Measurements from ENCODE around the gene XAF1. TPM values are rescaled to one million over a fixed set of nuclear protein-coding genes. Genes with fewer than 3 reads are reported as not detected.

The XAF1 gene
- total and polyA plus RNA-seq, 10 of the 15 experiments (the other 5 are each of a cell fraction or from before 2014, with no cell fraction given): 16.3 to 59.1 (median 44.6) TPM

GRCh38 chr17:6789146-6789545 is 33.3 kb downstream of the XAF1 start (continued):
- TF ChIP-seq ZBTB11 (CRISPR knock-in tag; IDR thresholded peaks at IDR 0.05) (no peak), TAF1 (IDR thresholded peaks at IDR 0.05; ENCODE audit: borderline replicate concordance, low read depth, low read length) (no peak), STAT3 (IDR thresholded peaks at IDR 0.05; ENCODE audit: low read depth, low read length) (no peak), CBFB (IDR thresholded peaks at IDR 0.05; ENCODE audit: low read depth) (no peak), SUPT20H (IDR thresholded peaks at IDR 0.05; ENCODE audit: borderline replicate concordance, control insufficient read depth, low read depth, low read length) (no peak)
- TF ChIP-seq, protein P1, sequence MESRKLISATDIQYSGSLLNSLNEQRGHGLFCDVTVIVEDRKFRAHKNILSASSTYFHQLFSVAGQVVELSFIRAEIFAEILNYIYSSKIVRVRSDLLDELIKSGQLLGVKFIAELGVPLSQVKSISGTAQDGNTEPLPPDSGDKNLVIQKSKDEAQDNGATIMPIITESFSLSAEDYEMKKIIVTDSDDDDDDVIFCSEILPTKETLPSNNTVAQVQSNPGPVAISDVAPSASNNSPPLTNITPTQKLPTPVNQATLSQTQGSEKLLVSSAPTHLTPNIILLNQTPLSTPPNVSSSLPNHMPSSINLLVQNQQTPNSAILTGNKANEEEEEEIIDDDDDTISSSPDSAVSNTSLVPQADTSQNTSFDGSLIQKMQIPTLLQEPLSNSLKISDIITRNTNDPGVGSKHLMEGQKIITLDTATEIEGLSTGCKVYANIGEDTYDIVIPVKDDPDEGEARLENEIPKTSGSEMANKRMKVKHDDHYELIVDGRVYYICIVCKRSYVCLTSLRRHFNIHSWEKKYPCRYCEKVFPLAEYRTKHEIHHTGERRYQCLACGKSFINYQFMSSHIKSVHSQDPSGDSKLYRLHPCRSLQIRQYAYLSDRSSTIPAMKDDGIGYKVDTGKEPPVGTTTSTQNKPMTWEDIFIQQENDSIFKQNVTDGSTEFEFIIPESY (IDR thresholded peaks at IDR 0.05): no peak

GRCh38 chr17:6793748-6794493 is 38.1 kb downstream of the XAF1 start:
- CTCF ChIA-PET: no interaction called here
- ATAC-seq (no peak), FAIRE-seq (no peak), DNase-seq (ENCODE audit: low read depth, low spot score) (no peak)
- RAD21 ChIA-PET (ENCODE audit: unreplicated experiment): no interaction called here
- WGBS (ENCODE audit: insufficient coverage, insufficient replicate concordance, low lambda C conversion rate, missing lambda C conversion rate): 20% methylated on average over 5 of the region's 5 CpGs
- Histone ChIP-seq H3K9me3 (replicated peaks; ENCODE audit: control insufficient read depth, insufficient read depth, low read length) (no peaks in the 10 kb centered on the region), H3K4me1 (ENCODE audit: control insufficient read depth, insufficient read depth, low read length) (no peaks in the 10 kb centered on the region), H3K27ac (ENCODE audit: control insufficient read depth, insufficient read depth) (no peak overlapping the region), H3K36me3 (ENCODE audit: control insufficient read depth in 2 of 2, insufficient read depth in 2 of 2, low read length in 1 of 2) (no peaks in the 10 kb centered on the region), H3K4me3 (no peak overlapping the region), H3K27me3 (replicated peaks in 1 of 2; ENCODE audit: control insufficient read depth in 2 of 2, insufficient read depth in 2 of 2, low read length in 1 of 2) (no peaks in the 10 kb centered on the region; a peak in 2 of 4 replicates), H3K9ac (ENCODE audit: control insufficient read depth, insufficient read depth, low read length) (no peak overlapping the region), H4K20me1 (ENCODE audit: control insufficient read depth, insufficient read depth) (no peaks in the 10 kb centered on the region), H2AFZ (ENCODE audit: control insufficient read depth, low read depth, low read length) (no peak overlapping the region), H3K4me2 (ENCODE audit: control insufficient read depth, insufficient read depth) (no peak overlapping the region), H3K79me2 (ENCODE audit: control insufficient read depth, insufficient read depth, low read length) (no peaks in the 10 kb centered on the region)
- TF ChIP-seq ZBTB11 (CRISPR knock-in tag; IDR thresholded peaks at IDR 0.05): no peak
- TF ChIP-seq GATAD2B (conservative IDR thresholded peaks at IDR 0.05; ENCODE audit: low read depth): no peak
- TF ChIP-seq PML (IDR thresholded peaks at IDR 0.05; ENCODE audit: low read length): no peak
- no peak for TF ChIP-seq SREBF2 (IDR thresholded peaks at IDR 0.05; ENCODE audit: low read length)
- no peak for TF ChIP-seq EP300 (IDR thresholded peaks at IDR 0.05; ENCODE audit: borderline replicate concordance in 1 of 2, control insufficient read depth in 1 of 2, low read depth in 2 of 2, low read length in 2 of 2)
- no peak for TF ChIP-seq NR2F1 (conservative IDR thresholded peaks at IDR 0.05)
- intact Hi-C loops (cut with micrococcal nuclease; ENCODE audit: unreplicated experiment): no loop called here
- BruUV-seq (replicated peaks): no TSS peak
- in situ Hi-C loops (cut with MboI): no loop called here
- SMC1A ChIA-PET (ENCODE audit: uncharacterized antibody, unreplicated experiment): no interaction called here
- POLR2A ChIA-PET: no interaction called here
